HG02678 (cell line): ENCODE results near the gene PPP2R5C.
"Not testable (repeated sequence)": the region's sequence is repeated elsewhere in the genome, so short reads cannot be mapped to it uniquely, and the experiment has no call there.

Source experiments
- ATAC-seq: cut with Tn5 transposase; IDR thresholded peaks from one replicate; pipeline ENCODE4 v1.9.1; 2021; ENCODE audit warnings: mild to moderate bottlenecking, moderate library complexity; ENCODE audit not compliant: unreplicated experiment

The PPP2R5C gene

DNA sequence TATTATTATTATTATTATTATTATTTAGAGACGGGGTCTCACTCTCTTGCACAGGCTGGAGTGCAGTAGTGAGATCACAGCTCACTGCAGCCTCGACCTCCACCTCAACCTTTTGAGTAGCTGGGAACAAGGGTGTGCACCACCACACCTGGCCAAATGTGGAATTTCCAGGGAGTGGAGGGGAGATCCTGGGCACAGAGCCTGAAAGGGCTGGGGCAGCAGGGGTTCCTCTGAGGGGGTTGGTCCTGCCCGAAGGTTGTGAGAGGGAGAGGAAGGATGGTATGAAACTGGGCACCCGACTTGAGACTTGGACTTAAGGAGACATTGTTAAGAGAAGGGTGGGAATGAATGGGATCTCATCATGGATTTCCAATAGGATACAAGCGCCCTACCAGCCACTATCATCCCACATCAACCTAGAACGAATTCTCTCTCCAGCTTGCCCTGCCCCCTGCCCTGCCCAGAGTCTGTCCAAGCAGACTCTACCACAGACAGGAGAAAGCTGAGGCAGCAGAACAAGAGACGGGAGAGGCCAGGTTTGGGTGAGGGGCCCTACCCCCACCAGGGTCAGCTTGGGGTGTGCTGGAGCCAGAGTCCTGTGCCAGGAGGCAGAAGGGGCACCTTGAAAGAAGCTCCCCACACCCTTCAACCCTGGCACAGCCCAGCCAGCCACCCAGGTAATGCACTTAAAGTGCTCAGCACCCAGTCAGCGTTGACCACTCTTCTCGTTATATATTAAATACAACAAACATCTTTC lies 200.4 kb downstream of the PPP2R5C start:
- ATAC-seq, result no peak

DNA sequence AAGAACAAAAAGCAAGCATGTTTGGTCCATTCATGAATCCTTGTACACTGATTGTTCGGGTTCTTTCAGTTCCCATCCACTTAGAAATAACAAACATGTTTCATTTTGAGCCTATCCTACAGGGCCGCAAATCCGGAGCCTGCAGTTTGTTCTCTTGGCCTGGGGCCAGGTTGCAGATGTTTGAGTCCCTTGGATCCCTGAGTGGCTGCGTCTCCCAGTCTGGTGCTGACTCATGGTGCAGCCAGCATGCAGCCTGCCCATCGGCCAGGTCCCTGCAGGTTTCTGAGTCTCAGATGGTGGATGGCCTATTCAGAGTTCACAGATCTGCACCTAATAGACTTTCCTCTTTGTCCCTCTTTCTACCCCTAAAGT lies 201.0 kb downstream of the PPP2R5C start:
- ATAC-seq, result no peak

DNA sequence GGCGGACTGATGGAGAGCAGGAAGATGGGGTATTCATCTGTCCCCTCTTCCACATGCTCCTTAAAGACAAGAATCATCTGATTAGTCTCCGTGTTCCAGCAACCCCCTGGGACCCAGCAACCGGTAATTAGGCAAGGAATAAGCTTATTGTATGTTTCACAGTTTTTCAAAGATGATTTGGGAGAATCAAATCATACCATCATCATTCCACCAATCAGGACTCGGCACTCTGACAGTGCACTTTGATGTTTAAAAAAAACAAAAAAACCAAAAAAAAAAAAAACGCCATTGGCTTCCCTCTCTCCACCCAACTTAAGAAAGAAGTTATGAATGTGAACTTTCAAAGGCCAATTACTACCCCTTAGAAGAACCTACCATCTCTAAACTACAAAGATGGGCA lies 201.5 kb downstream of the PPP2R5C start:
- ATAC-seq, result no peak

DNA sequence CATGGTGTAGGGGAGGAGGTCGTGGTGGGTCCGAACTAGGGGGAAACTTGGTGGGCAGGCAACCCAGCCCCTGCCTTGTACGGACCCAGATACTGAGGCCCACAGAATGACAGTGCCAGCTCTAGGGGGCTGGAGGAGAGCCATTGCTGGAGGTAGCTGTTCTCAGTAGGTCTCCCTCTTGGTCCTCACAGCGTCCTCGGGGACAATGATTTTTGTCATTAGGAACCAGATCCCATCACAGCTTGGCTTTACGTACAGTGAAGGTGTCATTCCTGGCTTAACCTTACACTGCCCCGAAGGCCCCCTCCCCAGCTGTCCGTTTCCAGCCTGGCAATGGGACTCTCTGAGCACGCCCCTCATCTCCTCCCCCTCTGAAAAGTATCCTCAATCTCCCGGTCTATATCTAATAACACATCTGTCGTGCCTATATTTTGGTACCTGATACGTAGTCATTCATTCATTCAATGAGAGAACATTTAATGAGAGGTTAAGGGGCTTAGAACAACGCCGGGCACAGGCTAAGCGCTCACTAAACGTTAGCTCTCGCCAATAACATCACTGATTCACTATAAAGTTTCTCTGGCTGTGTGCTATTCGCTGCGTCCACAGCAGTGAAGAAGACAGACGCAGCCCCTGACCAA lies 202.3 kb downstream of the PPP2R5C start:
- ATAC-seq, result no peak

DNA sequence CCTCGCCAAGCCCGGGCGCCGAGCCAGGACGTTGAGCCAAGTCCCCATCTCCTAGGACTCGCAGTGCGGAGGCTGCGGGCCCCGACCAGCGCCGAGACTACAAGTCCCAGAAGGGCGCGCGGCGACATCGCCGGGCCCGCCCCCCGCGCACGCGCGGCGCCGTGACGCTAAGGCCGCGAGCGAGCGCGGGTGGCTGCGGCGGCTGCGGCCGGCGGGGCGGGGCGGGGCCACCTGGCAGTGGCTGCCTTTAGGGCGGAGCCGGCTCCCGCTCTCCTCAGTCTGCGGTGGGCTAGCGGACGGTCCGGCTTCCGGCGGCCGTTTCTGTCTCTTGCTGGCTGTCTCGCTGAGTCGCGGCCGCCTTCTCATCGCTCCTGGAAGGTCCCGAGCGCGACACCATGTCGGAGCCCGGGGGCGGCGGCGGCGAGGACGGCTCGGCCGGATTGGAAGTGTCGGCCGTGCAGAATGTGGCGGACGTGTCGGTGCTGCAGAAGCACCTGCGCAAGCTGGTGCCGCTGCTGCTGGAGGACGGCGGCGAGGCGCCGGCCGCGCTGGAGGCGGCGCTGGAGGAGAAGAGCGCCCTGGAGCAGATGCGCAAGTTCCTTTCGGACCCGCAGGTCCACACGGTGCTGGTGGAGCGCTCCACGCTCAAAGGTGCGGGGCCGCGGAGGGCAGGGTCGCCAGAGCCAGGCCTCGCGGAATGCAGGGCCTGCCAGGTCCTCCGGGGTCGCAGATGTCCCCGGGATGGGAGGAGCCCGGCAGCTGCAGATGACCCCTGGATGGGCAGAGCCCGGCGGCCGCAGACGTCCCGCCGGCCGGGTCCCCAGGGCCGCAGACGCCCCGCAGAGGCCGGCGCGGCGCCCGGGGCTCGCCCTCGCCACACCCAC lies 203.0 kb downstream of the PPP2R5C start, which contains the start of gene DYNC1H1:
TSS of gene DYNC1H1 (plus strand) at position 277 of the 884 bp plus-strand sequence. CDS start at position 396, 119 bp downstream.
- peak; percentile 84 for ATAC-seq

DNA sequence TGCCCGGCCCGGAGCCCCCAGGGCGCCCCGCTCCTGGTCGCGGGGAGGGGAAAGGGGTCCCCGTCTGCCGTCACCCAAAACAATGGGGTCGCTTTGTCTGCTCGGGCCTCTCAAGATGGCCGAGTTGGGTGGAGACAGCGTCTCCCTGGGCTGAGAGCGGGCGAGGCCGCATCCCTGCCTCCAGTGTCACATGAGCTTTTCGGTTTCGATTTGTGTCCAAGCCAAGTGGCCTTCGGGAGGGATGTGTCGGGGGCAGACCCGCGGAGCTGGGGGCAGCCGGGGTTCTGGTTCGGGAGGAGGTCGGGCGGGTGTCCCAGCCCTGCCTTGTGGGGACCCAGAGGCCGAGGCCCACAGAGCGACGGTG lies 203.7 kb downstream of the PPP2R5C start:
- ATAC-seq, result peak; percentile 26

DNA sequence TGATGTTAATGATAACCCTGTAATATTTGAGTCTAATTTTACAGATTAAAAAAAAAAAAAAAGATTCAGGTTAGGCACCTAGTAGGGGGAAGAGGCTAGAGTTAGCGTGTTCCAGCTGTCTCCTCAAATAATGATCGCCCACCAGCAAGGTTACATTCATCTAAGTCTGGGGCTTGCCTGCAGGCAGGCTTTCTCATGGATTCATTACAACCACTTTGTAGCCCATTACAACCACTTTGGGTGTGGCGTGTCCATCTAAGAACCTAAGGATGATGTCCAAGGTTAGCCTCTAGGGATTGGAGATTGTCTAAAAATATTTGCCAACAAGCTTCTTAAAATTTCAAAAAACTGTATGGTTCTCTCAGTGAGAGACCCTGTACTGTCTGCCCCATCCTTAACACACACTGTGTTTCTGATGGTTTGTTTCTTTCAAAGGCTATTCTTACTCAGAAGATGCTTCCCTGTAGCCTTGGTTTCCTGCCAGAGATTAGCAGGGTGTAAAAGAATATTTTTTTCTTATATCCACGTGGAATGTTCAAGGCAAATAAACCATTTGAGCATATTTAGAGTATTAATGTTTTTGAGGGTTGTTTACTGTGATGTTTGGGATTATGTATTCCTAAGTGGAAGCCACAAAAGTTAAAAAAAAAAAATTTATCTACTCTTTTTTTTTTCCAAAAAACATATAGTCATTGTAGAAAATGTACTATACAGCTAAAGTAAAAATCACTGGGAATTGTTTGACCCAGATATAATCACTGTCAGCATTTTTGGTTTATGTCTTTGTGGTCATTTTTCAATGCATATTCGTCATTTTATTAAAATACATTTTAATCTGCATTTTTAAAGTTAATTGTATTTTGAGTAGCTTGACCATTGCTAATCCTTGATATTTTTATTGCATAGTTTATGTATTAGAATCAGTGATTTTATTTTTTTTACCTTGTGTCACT lies 204.5 kb downstream of the PPP2R5C start:
- ATAC-seq, result no peak

DNA sequence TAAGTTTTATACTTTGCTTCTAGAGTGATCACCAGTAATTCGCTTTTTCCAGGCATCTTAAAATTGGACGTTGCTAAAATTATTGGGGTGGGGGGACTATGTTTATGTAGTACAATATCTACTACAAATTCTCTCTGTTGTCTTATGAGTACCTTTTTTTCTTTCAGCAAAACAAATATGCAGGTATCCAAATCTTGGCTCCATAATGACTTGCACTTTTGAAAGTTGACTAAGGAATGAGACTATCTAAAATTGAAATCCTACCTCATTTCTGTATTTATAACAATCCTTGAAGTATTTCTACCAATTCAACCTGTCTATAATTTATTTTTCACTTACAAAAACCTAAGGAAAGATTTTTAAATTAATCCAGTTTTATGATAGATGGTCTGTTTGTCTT lies 205.2 kb downstream of the PPP2R5C start:
- no peak for ATAC-seq

DNA sequence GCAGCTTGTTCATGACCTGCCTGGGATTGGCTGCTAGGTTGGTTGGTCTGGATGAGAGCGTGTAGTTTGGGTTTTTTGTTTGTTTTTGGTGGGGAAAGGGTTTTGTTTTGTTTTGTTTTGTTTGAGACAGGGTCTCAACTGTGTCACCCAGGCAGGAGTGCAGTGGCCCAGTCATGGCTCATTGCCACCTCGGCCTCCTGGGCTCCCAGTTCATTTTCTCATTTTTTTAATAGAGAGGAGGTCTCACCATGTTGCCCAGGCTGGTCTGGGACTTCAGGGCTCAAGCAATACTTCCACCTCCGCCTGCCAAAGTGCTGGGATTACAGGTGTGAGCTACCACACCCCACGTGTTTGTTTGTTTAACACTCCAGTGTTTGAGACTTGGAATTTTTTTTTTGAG lies 206.7 kb downstream of the PPP2R5C start:
- no peak for ATAC-seq

DNA sequence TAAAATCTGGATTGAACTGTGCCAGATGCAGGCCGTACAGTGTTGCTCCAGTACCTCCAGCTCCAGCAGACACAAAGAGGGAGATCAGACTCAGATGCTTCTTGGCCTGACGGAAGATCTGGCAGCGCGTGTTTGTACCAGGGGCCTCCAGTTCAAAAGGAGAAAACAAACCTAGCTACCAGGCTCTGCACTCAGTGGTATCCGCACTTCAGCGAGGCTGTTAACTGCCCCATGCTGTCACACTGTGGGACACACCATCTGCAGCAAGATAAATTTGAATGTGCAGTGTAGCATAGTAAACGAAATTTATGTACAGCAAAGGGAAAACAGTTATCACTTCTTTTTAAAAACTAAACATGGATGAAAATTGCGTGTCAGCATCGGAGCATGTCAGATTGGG lies 208.0 kb downstream of the PPP2R5C start:
- no peak for ATAC-seq

DNA sequence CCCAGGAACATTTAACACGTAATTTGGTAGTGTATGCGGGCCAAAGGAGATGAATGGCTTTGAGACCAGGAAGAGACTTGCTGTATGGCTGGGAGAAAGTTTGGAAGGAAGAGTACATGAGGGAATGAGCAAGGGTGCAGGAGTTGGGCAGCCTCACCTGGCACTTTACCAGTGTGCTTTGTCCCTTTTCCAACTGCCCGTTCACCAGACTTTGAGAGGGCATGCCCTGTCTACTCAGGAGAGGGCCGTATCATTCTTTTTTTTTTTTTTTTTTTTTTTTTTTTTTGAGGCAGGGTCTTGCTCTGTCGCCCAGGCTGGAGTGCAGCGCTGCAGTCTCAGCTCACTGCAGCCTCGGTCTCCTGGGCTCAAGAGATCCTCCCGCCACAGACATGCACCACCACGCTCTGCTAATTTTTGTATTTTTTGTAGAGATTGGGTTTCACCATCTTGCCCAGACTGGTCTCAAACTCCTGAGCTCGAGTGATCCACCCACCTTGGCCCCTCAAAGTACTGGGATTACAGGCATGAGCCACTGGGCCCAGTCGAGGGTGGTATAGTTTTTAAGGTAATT lies 209.4 kb downstream of the PPP2R5C start:
- ATAC-seq, result no peak

DNA sequence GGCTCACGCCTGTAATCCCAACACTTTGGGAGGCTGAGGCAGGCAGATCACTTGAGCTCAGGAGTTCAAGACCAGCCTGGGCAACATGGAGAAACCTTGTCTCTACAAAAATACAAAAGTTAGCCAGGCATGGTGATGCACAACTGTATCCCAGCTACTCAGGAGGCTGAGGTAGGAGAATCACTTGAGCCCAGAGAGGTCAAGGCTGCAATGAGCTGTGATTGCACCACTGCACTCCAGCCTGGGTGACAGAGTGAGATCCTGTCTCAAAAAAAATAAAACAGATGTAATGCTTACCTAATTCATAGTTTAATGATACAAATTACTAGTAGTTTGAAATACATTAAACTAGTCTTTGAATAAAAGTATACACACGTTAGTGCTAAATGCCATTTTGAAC lies 209.9 kb downstream of the PPP2R5C start:
- ATAC-seq, result not testable (repeated sequence)

DNA sequence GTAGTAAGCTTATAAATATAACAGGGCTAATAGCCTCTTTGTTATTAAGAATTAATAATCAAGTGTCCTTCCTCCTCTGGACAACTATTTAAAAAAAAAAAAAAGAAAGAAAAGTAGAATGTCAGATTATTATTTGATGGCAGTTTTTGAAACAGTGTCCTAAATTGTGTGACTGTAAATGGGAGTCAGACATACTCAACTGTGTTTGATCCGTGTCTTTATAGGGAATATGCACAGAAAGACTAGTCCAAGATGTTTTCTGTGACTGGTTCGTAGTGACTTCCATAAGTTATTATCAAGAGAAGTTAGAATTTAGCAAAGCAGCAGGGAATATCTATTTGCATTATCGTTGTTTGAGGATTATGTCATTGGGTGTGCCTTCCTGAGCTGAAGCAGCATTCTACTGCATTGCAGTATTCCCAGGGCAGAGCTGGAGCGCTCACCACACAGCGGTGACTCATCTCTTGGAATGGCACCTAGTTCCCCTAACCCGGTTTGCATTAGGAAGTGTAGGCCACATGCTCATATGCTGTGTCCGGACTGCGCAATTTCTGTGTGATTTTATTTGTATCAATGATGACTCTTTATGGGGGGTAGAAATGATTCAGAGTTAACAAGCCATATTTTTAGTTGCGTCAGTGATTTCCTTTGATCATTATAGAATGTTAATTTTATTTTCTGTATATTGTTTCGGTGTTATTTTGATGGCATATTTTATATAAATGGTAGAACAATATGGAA lies 210.8 kb downstream of the PPP2R5C start:
- ATAC-seq, result no peak

DNA sequence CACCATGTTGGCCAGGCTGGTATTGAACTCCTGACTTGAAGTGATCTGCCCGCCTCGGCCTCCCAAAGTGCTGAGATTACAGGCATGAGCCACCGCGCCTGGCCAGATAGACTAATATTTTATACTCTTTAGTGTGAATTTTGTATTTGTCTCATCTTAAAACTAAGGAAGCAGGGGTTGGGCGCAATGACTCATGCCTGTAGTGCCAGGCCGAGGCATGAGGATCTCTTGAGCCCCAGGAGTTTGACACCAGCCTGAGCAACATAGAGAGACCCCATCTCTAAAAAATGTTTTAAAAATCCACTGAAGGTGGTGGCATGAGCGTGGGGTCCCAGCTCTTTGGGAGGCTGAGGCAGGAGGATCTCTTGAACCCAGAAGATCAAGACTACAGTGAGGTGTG lies 211.8 kb downstream of the PPP2R5C start:
- ATAC-seq, result no peak

DNA sequence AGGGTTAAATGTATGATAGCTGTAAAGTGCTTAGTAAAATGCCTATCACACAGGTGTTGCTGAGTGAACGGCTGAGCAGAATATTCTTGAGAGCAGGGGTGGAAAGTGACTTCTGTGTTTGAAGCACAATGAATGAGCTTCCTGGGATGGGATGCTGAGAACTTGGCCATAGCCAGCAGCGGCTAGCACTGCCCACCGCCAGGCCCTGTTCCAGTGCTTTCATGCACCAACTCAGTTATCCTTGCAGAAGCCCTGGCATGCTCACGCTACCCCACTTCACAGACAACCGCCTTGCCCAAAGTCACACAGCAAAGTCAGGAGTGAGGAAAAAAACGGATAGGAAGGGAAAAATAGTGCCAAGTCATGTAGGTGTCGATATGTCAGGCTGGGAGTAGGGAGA lies 213.7 kb downstream of the PPP2R5C start:
- no peak for ATAC-seq
